GM19099 (cell line): ENCODE results near the gene DLG2.

Experiments used
- POLR2A ChIP-seq: IDR thresholded peaks from 3 replicates; pipeline ENCODE4 v1.6.1; 2011; ENCODE audit warnings: low read depth; ENCODE audit not compliant: insufficient read length; ENCODE audit errors: extremely low read depth

DLG2 gene

GRCh38 chr11:83865636-83866461 is 1761.3 kb downstream of the DLG2 start:
- no peak for TF ChIP-seq POLR2A

GRCh38 chr11:83864412-83865057 is 1762.6 kb downstream of the DLG2 start:
- TF ChIP-seq POLR2A: no peak

- TF ChIP-seq POLR2A: no peak
Observed at GRCh38 chr11:83863272-83863671, 1763.9 kb downstream of the DLG2 start.

- no peak for TF ChIP-seq POLR2A
Observed at GRCh38 chr11:83862691-83863090, 1764.5 kb downstream of the DLG2 start.

GRCh38 chr11:83862033-83862432 is 1765.1 kb downstream of the DLG2 start:
- no peak for TF ChIP-seq POLR2A

GRCh38 chr11:83858694-83859093 is 1768.5 kb downstream of the DLG2 start:
- no peak for TF ChIP-seq POLR2A

- TF ChIP-seq POLR2A: no peak
Observed at GRCh38 chr11:83855237-83855636, 1771.9 kb downstream of the DLG2 start.

GRCh38 chr11:83852775-83853442 is 1774.2 kb downstream of the DLG2 start:
- TF ChIP-seq POLR2A: no peak

- TF ChIP-seq POLR2A: no peak
Observed at GRCh38 chr11:83852012-83852411, 1775.1 kb downstream of the DLG2 start.

GRCh38 chr11:83847467-83848034 is 1779.6 kb downstream of the DLG2 start:
- no peak for TF ChIP-seq POLR2A

GRCh38 chr11:83845797-83846196 is 1781.3 kb downstream of the DLG2 start:
- TF ChIP-seq POLR2A: no peak

- no peak for TF ChIP-seq POLR2A
Observed at GRCh38 chr11:83840326-83840725, 1786.8 kb downstream of the DLG2 start.

GRCh38 chr11:83836883-83837654 is 1790.1 kb downstream of the DLG2 start:
- no peak for TF ChIP-seq POLR2A

GRCh38 chr11:83836065-83836464 is 1791.1 kb downstream of the DLG2 start:
- no peak for TF ChIP-seq POLR2A

- TF ChIP-seq POLR2A: no peak
Observed at GRCh38 chr11:83835423-83835822, 1791.7 kb downstream of the DLG2 start.
